Mucosa of rectum (tissue), 2 donors: Measurements from ENCODE around the gene FGFBP2.

Experiments used
- H3K27ac ChIP-seq, 2 donors: one replicate each; pipeline ENCODE4 v1.7.0; 2013; ENCODE audit warnings: inconsistent platforms in 2 of 2, low read depth in 2 of 2, low read length in 2 of 2
- H3K27me3 ChIP-seq, 2 donors: one replicate each; pipeline ENCODE4 v1.7.0; 2013; ENCODE audit warnings: low read length in 2 of 2; ENCODE audit not compliant: control insufficient read depth in 2 of 2, insufficient read depth in 2 of 2
- H3K36me3 ChIP-seq, 2 donors: one replicate each; pipeline ENCODE4 v1.7.0; 2013; ENCODE audit warnings: low read length in 2 of 2; ENCODE audit not compliant: control insufficient read depth in 2 of 2, insufficient read depth in 2 of 2
- H3K4me1 ChIP-seq, 2 donors: one replicate each; pipeline ENCODE4 v1.7.0; 2013; ENCODE audit warnings: low read length in 2 of 2, mild to moderate bottlenecking in 1 of 2; ENCODE audit not compliant: control insufficient read depth in 2 of 2, insufficient read depth in 2 of 2
- H3K4me3 ChIP-seq, 2 donors: one replicate each; pipeline ENCODE4 v1.7.0; 2013; ENCODE audit warnings: low read length in 2 of 2
- H3K9ac ChIP-seq, 2 donors: one replicate each; pipeline ENCODE4 v1.7.0; 2013; ENCODE audit warnings: low read length in 2 of 2, low read depth in 1 of 2, mild to moderate bottlenecking in 1 of 2
- H3K9me3 ChIP-seq, 2 donors: one replicate each; pipeline ENCODE4 v1.7.0; 2013; ENCODE audit warnings: low read length in 2 of 2; ENCODE audit not compliant: control insufficient read depth in 2 of 2
- donor health status: healthy.
- donor health status: Normal muscosa, but diverticular disease.

The FGFBP2 gene

GRCh38 chr4:15992167-15992485 lies 29.2 kb upstream of the FGFBP2 start:
- Histone ChIP-seq H3K36me3 (peaks cover 18 to 30% of the 10 kb centered on the region in 2 donors), H3K9ac (no peak overlapping the region), H3K4me3 (no peak overlapping the region), H3K27ac (no peak overlapping the region), H3K4me1 (peaks cover 3 to 6% of the 10 kb centered on the region in 2 donors), H3K27me3 (no peaks in the 10 kb centered on the region), H3K9me3 (no peaks in the 10 kb centered on the region)

- no peaks in the 10 kb centered on the region for H3K9me3 ChIP-seq
- no peak overlapping the region for H3K9ac ChIP-seq
- H3K4me3 ChIP-seq, result no peak overlapping the region
- peaks cover 22 to 41% of the 10 kb centered on the region in 2 donors for H3K36me3 ChIP-seq
- no peaks in the 10 kb centered on the region for H3K27me3 ChIP-seq
- peaks cover 3 to 6% of the 10 kb centered on the region in 2 donors for H3K4me1 ChIP-seq
- H3K27ac ChIP-seq, result no peak overlapping the region
Observed at GRCh38 chr4:15990570-15991285, 27.8 kb upstream of the FGFBP2 start.

GRCh38 chr4:15989424-15989823 lies 26.4 kb upstream of the FGFBP2 start:
- H3K36me3 ChIP-seq, result peaks cover 22 to 40% of the 10 kb centered on the region in 2 donors
- H3K27me3 ChIP-seq, result no peaks in the 10 kb centered on the region
- peaks cover 0 to 3% of the 10 kb centered on the region in 2 donors for H3K4me1 ChIP-seq
- H3K9me3 ChIP-seq, result no peaks in the 10 kb centered on the region
- H3K27ac ChIP-seq, result no peak overlapping the region
- no peak overlapping the region for H3K9ac ChIP-seq
- no peak overlapping the region for H3K4me3 ChIP-seq

- no peaks in the 10 kb centered on the region for H3K27me3 ChIP-seq
- H3K9ac ChIP-seq, result no peak overlapping the region
- H3K27ac ChIP-seq, result no peak overlapping the region
- peaks cover 0 to 3% of the 10 kb centered on the region in 2 donors for H3K4me1 ChIP-seq
- peaks cover 22 to 34% of the 10 kb centered on the region in 2 donors for H3K36me3 ChIP-seq
- no peak overlapping the region for H3K4me3 ChIP-seq
- H3K9me3 ChIP-seq, result no peaks in the 10 kb centered on the region
Observed at GRCh38 chr4:15988222-15988621, 25.2 kb upstream of the FGFBP2 start.

GRCh38 chr4:15986907-15987306 lies 23.9 kb upstream of the FGFBP2 start:
- Histone ChIP-seq H3K4me1 (peaks cover 0 to 3% of the 10 kb centered on the region in 2 donors), H3K27me3 (no peaks in the 10 kb centered on the region), H3K27ac (no peak overlapping the region), H3K9me3 (no peaks in the 10 kb centered on the region), H3K36me3 (peaks cover 23 to 37% of the 10 kb centered on the region in 2 donors), H3K9ac (no peak overlapping the region), H3K4me3 (no peak overlapping the region)

GRCh38 chr4:15983610-15984009 lies 20.6 kb upstream of the FGFBP2 start:
- H3K27ac ChIP-seq, result no peak overlapping the region
- H3K9ac ChIP-seq, result no peak overlapping the region
- H3K9me3 ChIP-seq, result no peaks in the 10 kb centered on the region
- peaks cover 15 to 36% of the 10 kb centered on the region in 2 donors for H3K36me3 ChIP-seq
- no peaks in the 10 kb centered on the region for H3K27me3 ChIP-seq
- peaks cover 0 to 3% of the 10 kb centered on the region in 2 donors for H3K4me1 ChIP-seq
- no peak overlapping the region for H3K4me3 ChIP-seq

GRCh38 chr4:15982842-15983524 lies 20.0 kb upstream of the FGFBP2 start:
- peaks cover 15 to 38% of the 10 kb centered on the region in 2 donors for H3K36me3 ChIP-seq
- no peaks in the 10 kb centered on the region for H3K27me3 ChIP-seq
- no peak overlapping the region for H3K4me3 ChIP-seq
- no peaks in the 10 kb centered on the region for H3K4me1 ChIP-seq
- H3K27ac ChIP-seq, result no peak overlapping the region
- no peaks in the 10 kb centered on the region for H3K9me3 ChIP-seq
- no peak overlapping the region for H3K9ac ChIP-seq

- Histone ChIP-seq H3K9me3 (no peaks in the 10 kb centered on the region), H3K27me3 (no peaks in the 10 kb centered on the region), H3K9ac (no peak overlapping the region), H3K36me3 (peaks cover 8 to 20% of the 10 kb centered on the region in 2 donors), H3K27ac (no peak overlapping the region), H3K4me1 (no peaks in the 10 kb centered on the region), H3K4me3 (no peak overlapping the region)
Observed at GRCh38 chr4:15976456-15977447, 13.8 kb upstream of the FGFBP2 start.

GRCh38 chr4:15971068-15971801 lies 8.3 kb upstream of the FGFBP2 start:
- Histone ChIP-seq H3K9me3 (no peaks in the 10 kb centered on the region), H3K27me3 (no peaks in the 10 kb centered on the region), H3K27ac (no peak overlapping the region), H3K9ac (no peak overlapping the region), H3K36me3 (peaks cover 8 to 12% of the 10 kb centered on the region in 2 donors), H3K4me1 (no peaks in the 10 kb centered on the region), H3K4me3 (no peak overlapping the region)
